ENCODE measurements around the gene CDC37.
"Not testable (repeated sequence)": the region's sequence is repeated elsewhere in the genome, so short reads cannot be mapped to it uniquely, and the experiment has no call there.

CDC37 gene

DNA sequence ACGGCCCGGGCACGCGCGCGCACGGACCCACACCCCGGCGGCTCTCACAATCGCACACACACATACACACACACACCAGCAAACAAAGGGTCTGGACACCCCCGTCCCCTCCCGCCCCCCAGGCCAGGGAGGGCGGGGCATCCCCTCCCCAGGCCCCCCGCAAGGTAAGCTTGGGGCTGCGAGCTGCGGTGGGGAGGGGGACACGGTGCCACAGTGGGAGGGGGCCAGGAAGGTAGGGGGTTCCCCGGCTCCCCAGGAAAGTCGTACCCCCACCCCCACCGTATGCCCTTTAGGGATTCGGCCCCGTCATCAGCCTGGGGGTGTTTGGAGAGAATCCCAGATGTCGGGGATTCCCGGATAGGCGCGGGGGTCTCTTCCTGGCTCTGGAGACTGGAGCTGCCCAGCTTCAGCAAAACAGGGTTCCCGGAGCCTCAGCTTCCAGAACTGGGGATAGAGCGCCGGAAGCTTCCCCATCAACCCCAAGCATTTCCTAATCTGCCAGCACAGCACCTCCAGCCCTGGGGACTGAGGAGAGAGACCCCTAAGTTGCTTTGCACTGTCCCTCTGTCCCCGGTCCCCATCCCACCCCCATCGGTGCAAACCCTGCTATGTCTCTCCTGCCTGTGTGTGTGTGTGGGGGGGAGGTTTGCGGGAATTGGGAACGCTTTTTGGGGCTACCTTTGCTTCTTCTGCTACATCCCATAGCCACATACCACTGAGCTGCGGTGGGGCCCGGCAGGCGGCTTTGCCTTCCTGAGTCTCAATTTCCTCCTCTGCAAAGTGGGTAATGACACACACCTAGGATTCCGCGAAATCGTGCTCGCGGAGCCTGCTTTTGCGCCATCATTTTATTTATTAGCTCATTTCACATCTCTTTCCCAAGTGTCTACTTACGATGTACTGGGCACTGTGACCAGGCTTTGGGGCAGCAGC, 1.8 kb upstream of the CDC37 start:
- H3K36me3 ChIP-seq (ENCODE audit: insufficient read depth, low read length), result peaks cover 6% of the 10 kb centered on the region
- peaks cover 4 to 35% of the 10 kb centered on the region in 2 donors for H3K27me3 ChIP-seq (ENCODE audit: control insufficient read depth in 1 of 2, insufficient read depth in 2 of 2, low read length in 2 of 2)
- H3K4me1 ChIP-seq (ENCODE audit: insufficient read depth, low read length), result peaks cover 31% of the 10 kb centered on the region
- H3K27ac ChIP-seq (ENCODE audit: low read depth, low read length), result no peak overlapping the region
- no peak overlapping the region for H3K9ac ChIP-seq (ENCODE audit: low read length)
- H3K9me3 ChIP-seq (ENCODE audit: low read length), result no peaks in the 10 kb centered on the region
- H3K4me3 ChIP-seq (ENCODE audit: low read depth in 1 of 2, low read length in 2 of 2), result peak overlapping the region in 1 of 2 donors; percentile 100

- Histone ChIP-seq H3K4me3 (ENCODE audit: low read depth in 1 of 2, low read length in 2 of 2) (peak overlapping the region; percentile 96 to 100), H3K9me3 (ENCODE audit: low read length) (no peaks in the 10 kb centered on the region)
Measured at GRCh38 chr19:10402441-10403038, 802 bp downstream of the CDC37 start.

DNA sequence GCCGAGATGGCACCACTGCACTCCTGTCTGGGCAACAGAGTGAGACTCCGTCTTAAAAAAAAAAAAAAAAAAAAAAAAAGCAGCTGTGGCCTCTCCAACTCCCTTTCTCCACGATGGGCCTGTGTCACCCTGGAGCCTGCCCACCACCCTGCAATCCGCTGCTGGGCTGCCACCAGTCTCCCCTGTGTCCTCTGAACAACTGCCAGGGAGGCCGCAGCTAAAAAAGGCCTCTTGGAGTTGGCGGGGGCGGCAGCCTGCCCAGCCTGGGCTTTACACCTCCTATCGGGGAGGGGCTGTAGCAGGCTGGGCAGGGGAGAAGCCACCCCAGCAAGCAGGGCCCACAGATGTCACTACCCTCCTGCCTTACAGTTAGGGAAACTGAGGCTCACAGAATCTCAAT, 3.5 kb downstream of the CDC37 start:
- H3K4me1 ChIP-seq (ENCODE audit: insufficient read depth, low read length), result peaks cover 31% of the 10 kb centered on the region
- no peak overlapping the region for H3K4me3 ChIP-seq (ENCODE audit: low read depth in 1 of 2, low read length in 2 of 2)
- no peak overlapping the region for H3K27ac ChIP-seq (ENCODE audit: low read depth, low read length)
- no peaks in the 10 kb centered on the region for H3K9me3 ChIP-seq (ENCODE audit: low read length)
- peaks cover 4 to 6% of the 10 kb centered on the region in 2 donors for H3K27me3 ChIP-seq (ENCODE audit: control insufficient read depth in 1 of 2, insufficient read depth in 2 of 2, low read length in 2 of 2)
- no peak overlapping the region for H3K9ac ChIP-seq (ENCODE audit: low read length)
- H3K36me3 ChIP-seq (ENCODE audit: insufficient read depth, low read length), result peaks cover 16% of the 10 kb centered on the region

More at GRCh38 chr19:10402441-10403038, 802 bp downstream of the CDC37 start:
- Histone ChIP-seq H3K27ac (ENCODE audit: low read depth, low read length) (peak overlapping the region; percentile 76), H3K36me3 (ENCODE audit: insufficient read depth, low read length) (peaks cover 10% of the 10 kb centered on the region), H3K4me1 (ENCODE audit: insufficient read depth, low read length) (peaks cover 31% of the 10 kb centered on the region), H3K27me3 (ENCODE audit: control insufficient read depth in 1 of 2, insufficient read depth in 2 of 2, low read length in 2 of 2) (peaks cover 4 to 22% of the 10 kb centered on the region in 2 donors), H3K9ac (ENCODE audit: low read length) (peak overlapping the region; percentile 100)

DNA sequence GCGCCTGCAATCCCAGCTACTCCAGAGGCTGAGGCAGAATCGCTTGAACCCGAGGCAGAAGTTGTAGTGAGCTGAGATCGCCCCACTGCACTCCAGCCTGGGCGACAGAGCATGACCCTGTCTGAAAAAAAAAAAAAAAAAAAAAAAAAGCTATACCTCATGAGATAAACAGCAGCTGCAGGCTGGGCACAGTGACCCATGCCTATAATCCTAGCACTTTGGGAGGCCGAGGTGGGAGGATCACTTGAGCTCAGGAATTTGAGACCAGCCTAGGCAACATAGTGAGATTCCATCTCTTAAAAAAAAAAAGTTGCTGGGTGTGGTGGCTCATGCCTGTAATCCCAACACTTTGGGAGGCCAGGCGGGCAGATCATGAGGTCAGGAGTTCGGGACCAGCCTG, 4.0 kb downstream of the CDC37 start:
- Histone ChIP-seq H3K4me1 (ENCODE audit: insufficient read depth, low read length) (peaks cover 26% of the 10 kb centered on the region), H3K36me3 (ENCODE audit: insufficient read depth, low read length) (peaks cover 18% of the 10 kb centered on the region)
- H3K27me3 ChIP-seq (ENCODE audit: control insufficient read depth in 1 of 2, insufficient read depth in 2 of 2, low read length in 2 of 2); H3K9me3 ChIP-seq (ENCODE audit: low read length); H3K9ac ChIP-seq (ENCODE audit: low read length); H3K27ac ChIP-seq (ENCODE audit: low read depth, low read length); H3K4me3 ChIP-seq (ENCODE audit: low read depth in 1 of 2, low read length in 2 of 2): not testable (repeated sequence)

DNA sequence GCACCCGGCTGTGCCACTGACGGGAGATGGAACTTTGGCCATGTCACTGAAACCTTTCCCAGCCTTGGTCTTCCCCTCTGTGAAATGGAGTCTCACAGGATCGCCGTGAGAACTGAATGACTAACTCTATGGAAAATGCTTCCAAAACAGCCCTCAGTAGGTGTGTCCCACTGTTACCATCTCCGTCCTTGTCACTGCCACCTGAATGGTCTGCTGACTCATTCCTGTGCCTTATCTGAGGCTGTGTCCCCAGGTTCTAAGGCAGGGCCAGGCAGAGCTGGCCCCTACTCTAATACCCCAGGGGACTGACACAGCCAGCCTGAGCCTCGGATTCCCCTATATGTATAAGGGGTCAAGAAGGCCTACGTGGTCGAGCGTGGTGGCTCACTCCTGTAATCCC, 4.5 kb downstream of the CDC37 start:
- Histone ChIP-seq H3K4me1 (ENCODE audit: insufficient read depth, low read length) (peaks cover 24% of the 10 kb centered on the region), H3K4me3 (ENCODE audit: low read depth in 1 of 2, low read length in 2 of 2) (no peak overlapping the region), H3K27ac (ENCODE audit: low read depth, low read length) (no peak overlapping the region), H3K27me3 (ENCODE audit: control insufficient read depth in 1 of 2, insufficient read depth in 2 of 2, low read length in 2 of 2) (no peaks in the 10 kb centered on the region), H3K9ac (ENCODE audit: low read length) (no peak overlapping the region), H3K9me3 (ENCODE audit: low read length) (no peaks in the 10 kb centered on the region), H3K36me3 (ENCODE audit: insufficient read depth, low read length) (peaks cover 18% of the 10 kb centered on the region)

DNA sequence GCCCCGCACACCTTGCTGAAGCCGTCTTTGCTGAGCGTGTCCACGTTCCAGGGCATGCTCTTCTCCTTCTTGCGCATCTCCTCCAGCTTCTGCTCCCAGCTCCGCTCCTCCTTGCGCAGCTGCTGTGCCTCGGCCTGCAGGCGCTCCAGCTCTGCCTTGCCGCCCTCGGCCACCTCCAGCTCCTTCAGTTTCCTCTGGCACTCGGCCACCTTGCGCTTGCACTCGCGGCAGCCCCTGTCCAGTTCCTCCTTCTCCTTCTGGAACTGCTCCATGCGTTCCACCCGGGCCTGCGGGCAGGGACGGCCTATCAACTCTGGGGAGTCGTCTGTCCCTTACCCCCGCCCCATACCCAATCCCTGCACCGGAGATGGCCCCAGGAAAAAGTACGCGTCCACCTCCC, 7.4 kb downstream of the CDC37 start:
- Histone ChIP-seq H3K27me3 (ENCODE audit: control insufficient read depth in 1 of 2, insufficient read depth in 2 of 2, low read length in 2 of 2) (no peaks in the 10 kb centered on the region), H3K9me3 (ENCODE audit: low read length) (no peaks in the 10 kb centered on the region), H3K27ac (ENCODE audit: low read depth, low read length) (no peak overlapping the region), H3K36me3 (ENCODE audit: insufficient read depth, low read length) (peaks cover 33% of the 10 kb centered on the region), H3K4me3 (ENCODE audit: low read depth in 1 of 2, low read length in 2 of 2) (no peak overlapping the region), H3K9ac (ENCODE audit: low read length) (no peak overlapping the region), H3K4me1 (ENCODE audit: insufficient read depth, low read length) (peaks cover 4% of the 10 kb centered on the region)

DNA sequence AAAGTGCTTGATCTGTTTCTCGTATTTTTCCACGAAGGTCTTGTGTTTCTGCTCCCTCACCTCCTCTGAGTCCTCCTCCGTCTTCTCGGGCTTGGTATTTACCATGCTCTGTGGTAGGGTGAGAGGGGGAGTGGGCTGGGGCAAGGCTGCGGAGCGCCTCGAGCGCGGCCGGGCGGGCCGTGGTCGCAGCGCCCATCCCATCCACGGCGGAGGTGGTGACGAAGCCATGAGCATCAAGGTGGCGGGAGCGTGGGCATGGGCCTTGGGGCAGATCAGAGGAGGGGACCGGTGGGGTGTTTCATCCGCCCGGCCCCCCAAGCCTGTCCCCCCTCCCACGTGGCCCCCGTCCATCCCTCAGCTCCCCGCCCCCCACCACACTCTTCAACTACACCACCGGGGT, 7.9 kb downstream of the CDC37 start:
- H3K27ac ChIP-seq (ENCODE audit: low read depth, low read length), result no peak overlapping the region
- H3K9me3 ChIP-seq (ENCODE audit: low read length), result no peaks in the 10 kb centered on the region
- H3K36me3 ChIP-seq (ENCODE audit: insufficient read depth, low read length), result peaks cover 31% of the 10 kb centered on the region
- no peaks in the 10 kb centered on the region for H3K27me3 ChIP-seq (ENCODE audit: control insufficient read depth in 1 of 2, insufficient read depth in 2 of 2, low read length in 2 of 2)
- H3K4me3 ChIP-seq (ENCODE audit: low read depth in 1 of 2, low read length in 2 of 2), result no peak overlapping the region
- no peaks in the 10 kb centered on the region for H3K4me1 ChIP-seq (ENCODE audit: insufficient read depth, low read length)
- no peak overlapping the region for H3K9ac ChIP-seq (ENCODE audit: low read length)

DNA sequence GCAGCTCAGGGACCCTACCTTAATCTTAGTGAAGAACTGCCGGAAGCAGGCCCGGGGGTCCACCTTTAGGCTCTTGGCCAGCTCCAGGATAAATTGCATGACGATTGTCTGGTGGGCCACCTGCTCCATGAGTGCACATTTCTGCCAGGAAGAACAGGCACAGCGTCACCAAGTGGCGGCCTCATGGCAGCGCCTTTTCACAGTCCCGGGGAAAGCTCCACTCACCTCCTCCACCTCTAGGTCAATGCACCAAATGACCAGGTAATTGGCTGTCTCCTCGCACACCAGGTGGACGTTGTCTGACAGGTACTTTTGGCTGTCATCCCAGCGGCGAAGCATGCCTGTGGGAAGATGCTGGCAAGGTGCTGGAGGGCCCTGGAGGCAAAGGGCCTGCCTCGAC, 8.3 kb downstream of the CDC37 start:
- peaks cover 26% of the 10 kb centered on the region for H3K36me3 ChIP-seq (ENCODE audit: insufficient read depth, low read length)
- H3K27ac ChIP-seq (ENCODE audit: low read depth, low read length), result no peak overlapping the region
- H3K9ac ChIP-seq (ENCODE audit: low read length), result no peak overlapping the region
- H3K27me3 ChIP-seq (ENCODE audit: control insufficient read depth in 1 of 2, insufficient read depth in 2 of 2, low read length in 2 of 2), result no peaks in the 10 kb centered on the region
- no peaks in the 10 kb centered on the region for H3K4me1 ChIP-seq (ENCODE audit: insufficient read depth, low read length)
- no peaks in the 10 kb centered on the region for H3K9me3 ChIP-seq (ENCODE audit: low read length)
- H3K4me3 ChIP-seq (ENCODE audit: low read depth in 1 of 2, low read length in 2 of 2), result no peak overlapping the region

- no peak overlapping the region for H3K9ac ChIP-seq (ENCODE audit: low read length)
- no peak overlapping the region for H3K27ac ChIP-seq (ENCODE audit: low read depth, low read length)
- no peak overlapping the region for H3K4me3 ChIP-seq (ENCODE audit: low read depth in 1 of 2, low read length in 2 of 2)
- H3K36me3 ChIP-seq (ENCODE audit: insufficient read depth, low read length), result peaks cover 23% of the 10 kb centered on the region
- H3K4me1 ChIP-seq (ENCODE audit: insufficient read depth, low read length), result no peaks in the 10 kb centered on the region
- no peaks in the 10 kb centered on the region for H3K27me3 ChIP-seq (ENCODE audit: control insufficient read depth in 1 of 2, insufficient read depth in 2 of 2, low read length in 2 of 2)
- H3K9me3 ChIP-seq (ENCODE audit: low read length), result no peaks in the 10 kb centered on the region
Measured at GRCh38 chr19:10393137-10393536, 10.2 kb downstream of the CDC37 start.

- no peaks in the 10 kb centered on the region for H3K4me1 ChIP-seq (ENCODE audit: insufficient read depth, low read length)
- no peak overlapping the region for H3K9ac ChIP-seq (ENCODE audit: low read length)
- H3K27me3 ChIP-seq (ENCODE audit: control insufficient read depth in 1 of 2, insufficient read depth in 2 of 2, low read length in 2 of 2), result no peaks in the 10 kb centered on the region
- H3K4me3 ChIP-seq (ENCODE audit: low read depth in 1 of 2, low read length in 2 of 2), result no peak overlapping the region
- H3K9me3 ChIP-seq (ENCODE audit: low read length), result no peaks in the 10 kb centered on the region
- H3K36me3 ChIP-seq (ENCODE audit: insufficient read depth, low read length), result peaks cover 23% of the 10 kb centered on the region
- H3K27ac ChIP-seq (ENCODE audit: low read depth, low read length), result no peak overlapping the region
Measured at GRCh38 chr19:10392120-10392519, 11.2 kb downstream of the CDC37 start.

DNA sequence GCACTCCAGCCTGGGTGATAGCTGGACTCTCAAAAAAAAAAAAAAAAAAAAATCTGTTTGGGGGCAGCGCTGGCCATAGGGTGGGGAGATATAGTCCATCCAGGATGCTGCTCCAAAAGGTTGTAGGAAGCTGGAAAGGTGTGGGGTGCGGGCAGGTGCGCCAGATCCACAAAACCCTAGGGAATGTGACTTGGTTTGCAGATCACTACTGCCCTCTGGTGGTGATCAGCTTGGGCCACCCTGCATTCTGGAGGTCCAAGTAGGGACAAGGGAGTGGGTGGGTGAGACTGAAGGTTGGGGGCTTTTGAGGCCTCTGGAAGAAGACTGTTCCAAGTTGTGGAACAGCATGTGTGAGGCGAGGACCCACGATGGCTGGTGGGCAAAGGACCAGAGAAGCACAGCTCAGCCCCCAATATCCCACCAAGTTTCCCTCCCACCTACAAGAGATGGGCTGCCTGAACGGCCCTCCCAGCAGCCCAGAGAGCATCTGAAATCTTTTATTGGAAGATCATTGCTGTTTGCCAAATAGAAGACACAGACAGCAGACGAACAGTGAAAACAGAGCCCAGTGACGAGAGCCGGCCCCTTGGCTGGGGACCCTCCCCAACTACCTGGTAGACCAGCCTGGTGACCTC, 12.6 kb downstream of the CDC37 start:
- Histone ChIP-seq H3K27ac (ENCODE audit: low read depth, low read length) (no peak overlapping the region), H3K27me3 (ENCODE audit: control insufficient read depth in 1 of 2, insufficient read depth in 2 of 2, low read length in 2 of 2) (peaks cover 0 to 4% of the 10 kb centered on the region in 2 donors), H3K9me3 (ENCODE audit: low read length) (no peaks in the 10 kb centered on the region), H3K9ac (ENCODE audit: low read length) (no peak overlapping the region), H3K4me1 (ENCODE audit: insufficient read depth, low read length) (no peaks in the 10 kb centered on the region), H3K4me3 (ENCODE audit: low read depth in 1 of 2, low read length in 2 of 2) (no peak overlapping the region), H3K36me3 (ENCODE audit: insufficient read depth, low read length) (peaks cover 23% of the 10 kb centered on the region)
